IPS DF 6.9 (cell line): ENCODE data around the gene PHYHIPL.

Source experiments
- DNase-seq: peaks from one replicate; pipeline ENCODE4 v3.0.0-alpha.2; 2013; ENCODE audit warnings: low read depth, low spot score
- H3K27ac ChIP-seq: one replicate; pipeline ENCODE4 v1.5.1; 2013; ENCODE audit warnings: low read length, control low read depth
- H3K27me3 ChIP-seq: 2 replicates; pipeline ENCODE4 v1.6.1; 2013; ENCODE audit warnings: mild to moderate bottlenecking, low read length; ENCODE audit not compliant: control insufficient read depth, insufficient read depth
- H3K36me3 ChIP-seq: 2 replicates; pipeline ENCODE4 v1.6.1; 2013; ENCODE audit warnings: low read length; ENCODE audit not compliant: control insufficient read depth, insufficient read depth
- H3K4me1 ChIP-seq: 2 replicates; pipeline ENCODE4 v1.6.1; 2013; ENCODE audit warnings: low read length; ENCODE audit not compliant: control insufficient read depth, insufficient read depth
- H3K4me3 ChIP-seq: 2 replicates; pipeline ENCODE4 v1.5.1; 2013; ENCODE audit warnings: mild to moderate bottlenecking, low read length
- H3K9me3 ChIP-seq: 2 replicates; pipeline ENCODE4 v1.6.1; 2013; ENCODE audit warnings: low read length, inconsistent platforms; ENCODE audit not compliant: control insufficient read depth, insufficient read depth
- WGBS: extraction: QIAGEN DNeasy Blood & Tissue Kit; methylation state at CpG from one replicate; pipeline ENCODE4 v1.1.7; 2013; ENCODE audit warnings: mixed read lengths, missing lambda C conversion rate; ENCODE audit not compliant: insufficient read length, insufficient coverage; 5-methylcytosine and 5-hydroxymethylcytosine counted together

Gene PHYHIPL

DNA sequence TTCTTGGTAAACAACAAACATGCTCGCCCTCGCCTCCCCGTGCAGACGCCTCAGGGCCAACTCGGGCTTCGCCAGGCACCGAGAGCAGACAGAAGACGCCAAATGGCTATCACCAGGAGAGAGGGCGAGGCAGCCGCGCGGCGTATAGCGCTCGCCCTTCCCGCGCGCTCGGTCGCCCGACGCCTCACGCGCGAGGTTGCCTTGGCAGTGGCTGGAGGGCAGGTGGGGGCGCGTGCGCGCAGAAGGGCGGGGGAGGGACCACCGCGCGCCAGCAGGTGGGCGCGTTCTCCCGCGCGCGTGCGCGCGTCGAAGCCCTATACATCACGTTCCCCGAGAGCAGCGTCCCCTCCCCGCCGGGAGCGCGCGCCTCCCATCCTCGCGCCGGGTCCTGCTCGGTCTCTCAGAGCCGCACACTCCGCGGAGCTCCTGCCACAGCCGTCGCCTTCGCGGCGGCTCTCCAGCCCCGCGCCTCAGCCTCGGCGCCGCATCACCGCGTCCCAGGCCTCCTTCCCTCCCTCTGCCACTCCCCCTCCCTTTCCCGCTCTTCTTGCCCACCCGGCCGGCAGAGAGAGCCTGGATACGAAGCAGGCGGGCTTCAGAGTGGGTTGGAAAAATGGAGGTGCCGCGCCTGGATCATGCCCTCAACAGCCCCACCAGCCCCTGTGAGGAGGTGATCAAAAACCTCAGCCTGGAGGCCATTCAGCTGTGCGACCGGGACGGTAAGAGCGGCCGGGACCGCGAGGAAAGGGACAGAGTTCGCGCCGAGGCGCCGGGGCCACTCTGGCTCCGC lies at the start of gene PHYHIPL:
Gene PHYHIPL (plus strand): TSS at position 403 of the 790 bp plus-strand sequence. CDS start 211 bp downstream, at position 614.
- H3K4me3 ChIP-seq = peak within 1 kb of the TSS; percentile 17; the same call in 1 of the 2 replicates
- no peak for DNase-seq
- H3K27ac ChIP-seq = no peak within 1 kb of the TSS
- no peaks in the 10 kb centered on the region for H3K9me3 ChIP-seq
- 0 out of 2 replicates have a peak, but pooled peaks cover 2% of the 10 kb centered on the region for H3K4me1 ChIP-seq
- H3K27me3 ChIP-seq = peaks cover 12% of the 10 kb centered on the region
- H3K36me3 ChIP-seq = no peaks in the 10 kb centered on the region
- no CpG with 5 or more reads among the region's 90 CpGs for WGBS

DNA sequence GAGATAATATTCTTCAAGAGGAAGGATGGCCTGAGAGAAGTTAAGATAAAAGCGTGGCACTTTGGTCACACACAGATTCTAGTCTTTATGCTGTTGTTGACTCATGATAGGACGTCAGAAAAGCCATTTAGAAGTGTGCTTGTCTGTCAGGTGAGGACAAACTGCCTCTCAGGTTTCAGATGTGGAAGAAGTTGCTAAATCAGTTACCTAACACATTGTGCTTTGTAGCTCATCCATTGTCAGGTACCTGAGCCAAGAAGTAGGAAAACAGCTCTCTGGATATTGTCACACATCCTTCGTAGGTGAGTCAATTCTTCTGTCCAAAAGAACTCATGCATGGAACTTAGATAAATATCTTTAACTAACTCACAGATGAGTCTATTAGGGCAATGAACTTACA lies 49.5 kb upstream of the PHYHIPL start:
- Histone ChIP-seq H3K27me3 (no peaks in the 10 kb centered on the region), H3K4me3 (no peak overlapping the region), H3K4me1 (no peaks in the 10 kb centered on the region), H3K9me3 (no peaks in the 10 kb centered on the region), H3K27ac (no peak overlapping the region), H3K36me3 (no peaks in the 10 kb centered on the region)
- no CpG with 5 or more reads among the region's 3 CpGs for WGBS
- DNase-seq = no peak

- Histone ChIP-seq H3K4me1 (no peaks in the 10 kb centered on the region), H3K36me3 (no peaks in the 10 kb centered on the region), H3K4me3 (no peak overlapping the region), H3K9me3 (no peaks in the 10 kb centered on the region), H3K27me3 (no peaks in the 10 kb centered on the region), H3K27ac (no peak overlapping the region)
- no peak for DNase-seq
- no CpG with 5 or more reads among the region's 1 CpG for WGBS
These were observed 48.5 kb upstream of the PHYHIPL start for GRCh38 chr10:59127991-59128390.

DNA sequence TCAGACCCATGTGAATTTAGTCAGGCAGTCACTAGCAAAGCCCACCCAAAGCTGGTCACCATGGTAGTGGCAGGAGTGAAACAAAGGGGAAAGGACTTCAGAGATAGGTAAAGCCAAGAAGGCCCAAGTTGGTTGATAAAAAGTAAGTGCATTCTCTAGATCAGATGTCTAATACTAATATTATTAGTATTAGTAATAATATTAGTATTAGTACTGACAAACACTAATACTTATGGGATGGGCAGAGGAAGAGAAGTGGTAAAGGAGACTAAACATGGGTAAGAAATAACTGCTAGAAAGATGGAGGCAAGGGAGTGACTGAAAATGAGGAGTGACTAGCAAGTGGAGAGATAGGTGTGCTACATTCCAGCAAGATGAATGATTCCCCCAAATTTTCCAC lies 46.6 kb upstream of the PHYHIPL start:
- Histone ChIP-seq H3K27ac (no peak overlapping the region), H3K4me3 (no peak overlapping the region), H3K36me3 (no peaks in the 10 kb centered on the region), H3K9me3 (no peaks in the 10 kb centered on the region), H3K27me3 (no peaks in the 10 kb centered on the region), H3K4me1 (no peaks in the 10 kb centered on the region)
- no peak for DNase-seq

DNA sequence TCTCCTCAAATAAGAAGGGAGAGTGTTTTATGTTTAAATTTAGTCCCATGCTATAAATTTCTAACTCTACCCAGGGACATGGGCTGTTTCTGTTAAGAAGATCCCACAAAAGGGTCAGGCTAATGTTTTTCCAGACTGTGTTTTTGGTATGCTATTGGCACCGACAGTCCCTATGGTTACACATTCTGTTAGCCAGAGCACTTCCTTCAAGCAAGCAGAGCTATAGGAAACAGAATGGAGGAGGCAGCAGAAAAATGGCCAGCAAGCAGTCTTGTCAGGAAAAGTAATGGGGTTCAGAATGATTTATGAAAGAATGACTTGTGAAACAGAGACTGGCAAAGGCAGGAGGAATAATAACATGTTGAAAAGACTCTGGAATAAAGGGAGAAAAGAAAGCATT lies 44.8 kb upstream of the PHYHIPL start:
- H3K4me1 ChIP-seq = no peaks in the 10 kb centered on the region
- no peak for DNase-seq
- no peaks in the 10 kb centered on the region for H3K9me3 ChIP-seq
- H3K27ac ChIP-seq = no peak overlapping the region
- no peaks in the 10 kb centered on the region for H3K27me3 ChIP-seq
- H3K4me3 ChIP-seq = no peak overlapping the region
- WGBS = no CpG with 5 or more reads among the region's 1 CpG
- no peaks in the 10 kb centered on the region for H3K36me3 ChIP-seq

GRCh38 chr10:59133841-59134593 lies 42.4 kb upstream of the PHYHIPL start:
- WGBS = no CpG with 5 or more reads among the region's 1 CpG

GRCh38 chr10:59134785-59135184 lies 41.7 kb upstream of the PHYHIPL start:
- Histone ChIP-seq H3K9me3 (no peaks in the 10 kb centered on the region), H3K36me3 (no peaks in the 10 kb centered on the region), H3K4me3 (no peak overlapping the region), H3K4me1 (no peaks in the 10 kb centered on the region), H3K27me3 (no peaks in the 10 kb centered on the region), H3K27ac (no peak overlapping the region)
- no peak for DNase-seq
- WGBS = no CpG with 5 or more reads among the region's 3 CpGs

More at GRCh38 chr10:59133841-59134593, 42.4 kb upstream of the PHYHIPL start:
- H3K27ac ChIP-seq = no peak overlapping the region
- H3K4me1 ChIP-seq = no peaks in the 10 kb centered on the region
- H3K36me3 ChIP-seq = no peaks in the 10 kb centered on the region
- no peak overlapping the region for H3K4me3 ChIP-seq
- no peaks in the 10 kb centered on the region for H3K27me3 ChIP-seq
- no peak for DNase-seq
- no peaks in the 10 kb centered on the region for H3K9me3 ChIP-seq

DNA sequence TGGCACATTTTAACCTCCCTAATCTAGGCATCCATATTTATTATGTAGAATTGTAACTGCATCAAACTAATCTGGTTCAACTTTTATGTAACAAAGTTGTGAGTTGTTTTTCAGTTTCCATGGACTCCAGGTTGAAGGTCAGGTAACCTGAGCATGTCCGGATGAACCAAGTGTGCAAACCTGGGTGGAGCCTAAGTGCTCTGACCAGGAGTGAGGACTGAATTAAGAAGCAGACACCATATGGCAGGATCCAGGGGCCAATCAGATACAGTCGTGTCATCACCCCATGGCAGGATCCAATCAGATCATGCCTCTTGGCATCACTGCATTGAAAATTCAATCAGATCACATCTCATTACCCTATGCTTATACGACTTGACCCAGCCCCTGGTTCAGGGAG lies 41.2 kb upstream of the PHYHIPL start:
- no peaks in the 10 kb centered on the region for H3K27me3 ChIP-seq
- no peak for DNase-seq
- no peaks in the 10 kb centered on the region for H3K36me3 ChIP-seq
- H3K27ac ChIP-seq = no peak overlapping the region
- no CpG with 5 or more reads among the region's 3 CpGs for whole genome bisulfite sequencing
- H3K4me1 ChIP-seq = no peaks in the 10 kb centered on the region
- H3K4me3 ChIP-seq = no peak overlapping the region
- no peaks in the 10 kb centered on the region for H3K9me3 ChIP-seq

- H3K27me3 ChIP-seq = no peaks in the 10 kb centered on the region
- H3K4me1 ChIP-seq = no peaks in the 10 kb centered on the region
- no peak overlapping the region for H3K4me3 ChIP-seq
- WGBS = no CpG with 5 or more reads among the region's 23 CpGs
- no peaks in the 10 kb centered on the region for H3K36me3 ChIP-seq
- no peak overlapping the region for H3K27ac ChIP-seq
- DNase-seq = no peak
- H3K9me3 ChIP-seq = no peaks in the 10 kb centered on the region
These were observed 38.4 kb upstream of the PHYHIPL start for GRCh38 chr10:59138052-59138451.

DNA sequence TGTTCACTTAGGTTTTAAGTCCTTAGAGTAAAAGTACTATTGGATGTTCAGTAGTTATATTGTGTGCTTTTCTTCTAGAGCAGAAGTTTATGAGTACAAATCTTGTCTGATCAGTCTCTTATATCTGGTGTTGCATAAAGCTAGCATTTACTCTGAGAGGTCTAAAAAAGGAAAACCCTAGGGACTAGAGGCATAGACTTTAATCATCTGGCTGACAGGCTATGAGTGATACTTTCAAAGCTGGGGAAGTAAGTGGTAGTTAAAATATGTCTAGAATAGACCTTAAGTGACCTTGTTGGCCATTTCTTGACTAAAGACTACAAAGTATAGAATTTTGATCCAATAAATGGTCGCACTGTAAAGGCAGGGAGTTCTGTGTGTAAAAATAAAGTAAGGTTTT lies 32.9 kb upstream of the PHYHIPL start:
- Histone ChIP-seq H3K4me1 (no peaks in the 10 kb centered on the region), H3K36me3 (no peaks in the 10 kb centered on the region), H3K9me3 (no peaks in the 10 kb centered on the region), H3K4me3 (no peak overlapping the region), H3K27me3 (no peaks in the 10 kb centered on the region), H3K27ac (no peak overlapping the region)
- no CpG with 5 or more reads among the region's 1 CpG for WGBS
- no peak for DNase-seq
